HepG2 (cell line): ENCODE results near the gene RASIP1. TPM values are rescaled to one million over a fixed set of nuclear protein-coding genes. Genes with fewer than 3 reads are reported as not detected.
A peak's percentile ranks its signal among the peaks of the same experiment; 100 is the strongest.

Experiments
- AHDC1 ChIP-seq: sonication (generic); formaldehyde crosslinking; IDR thresholded peaks from 2 replicates; pipeline ENCODE4 v1.5.1; 2020; ENCODE audit warnings: mild to moderate bottlenecking, missing genetic modification reagents, borderline replicate concordance
- BCL6 ChIP-seq: IDR thresholded peaks from 2 replicates; pipeline ENCODE4 v1.6.1; 2016; ENCODE audit warnings: missing genetic modification reagents, missing compliant biosample characterization
- BHLHE40 ChIP-seq: IDR thresholded peaks from 2 replicates; pipeline ENCODE4 v1.6.1; 2011; ENCODE audit warnings: low read length, improper control_type of control experiment
- CREB1 ChIP-seq, 2 experiments: fragments of 450-650 bp in 1 of 2; IDR thresholded peaks; 2 replicates each; pipeline ENCODE4 v1.6.1; 2016 to 2017; ENCODE audit warnings: control low read depth in 1 of 2, mild to moderate bottlenecking in 1 of 2, missing compliant biosample characterization in 1 of 2, missing genetic modification characterization in 1 of 2
- ELF3 ChIP-seq: IDR thresholded peaks from 2 replicates; pipeline ENCODE4 v1.6.1; 2016; ENCODE audit warnings: missing genetic modification reagents, missing compliant biosample characterization
- EP300 ChIP-seq, 3 experiments: sonication (generic) in 1 of 3; formaldehyde crosslinking in 1 of 3; IDR thresholded peaks; 2 replicates each; pipeline versions ENCODE4 v1.5.1 to v1.6.1; 2011 to 2020; ENCODE audit warnings: low read depth in 2 of 3, low read length in 2 of 3, borderline replicate concordance in 1 of 3, improper control_type of control experiment in 1 of 3, mild to moderate bottlenecking in 1 of 3, missing genetic modification reagents in 1 of 3, moderate library complexity in 1 of 3
- GABPB1 ChIP-seq: IDR thresholded peaks from 2 replicates; pipeline ENCODE4 v1.6.1; 2016; ENCODE audit warnings: mild to moderate bottlenecking, missing genetic modification reagents, moderate library complexity, missing compliant biosample characterization
- HDAC6 ChIP-seq: fragments of 200-600 bp; sonication (generic); IDR thresholded peaks from 2 replicates; pipeline ENCODE4 v1.7.0; 2017; ENCODE audit warnings: mild to moderate bottlenecking, antibody characterized with exemption, low read length, low read depth
- KDM5A ChIP-seq: fragments of 200-600 bp; sonication (generic); IDR thresholded peaks from 2 replicates; pipeline ENCODE4 v1.7.0; 2018; ENCODE audit warnings: antibody characterized with exemption, mild to moderate bottlenecking, low read length, borderline replicate concordance
- NFIB ChIP-seq: sonication (generic); formaldehyde crosslinking; IDR thresholded peaks from 2 replicates; pipeline ENCODE4 v1.9.0; 2021; ENCODE audit warnings: missing genetic modification reagents, mild to moderate bottlenecking, borderline replicate concordance
- RCOR2 ChIP-seq: IDR thresholded peaks from 2 replicates; pipeline ENCODE4 v1.6.1; 2016; ENCODE audit warnings: missing biosample characterization, missing genetic modification reagents
- SATB2 ChIP-seq: sonication (generic); formaldehyde crosslinking; IDR thresholded peaks from 2 replicates; pipeline ENCODE4 v1.5.0; 2020; ENCODE audit warnings: missing genetic modification reagents
- SOX6 ChIP-seq, 2 experiments: fragments of 450-650 bp in 1 of 2; sonication (generic) in 1 of 2; formaldehyde crosslinking in 1 of 2; IDR thresholded peaks; 2 replicates each; pipeline versions ENCODE4 v1.4.0 to v1.6.1; 2017 to 2020; ENCODE audit warnings: antibody characterized with exemption in 1 of 2, mild to moderate bottlenecking in 1 of 2, missing genetic modification reagents in 1 of 2
- SP2 ChIP-seq: sonication (generic); formaldehyde crosslinking; IDR thresholded peaks from 2 replicates; pipeline ENCODE4 v1.5.1; 2020; ENCODE audit warnings: mild to moderate bottlenecking, missing genetic modification reagents
- SP4 ChIP-seq: sonication (generic); formaldehyde crosslinking; IDR thresholded peaks from 2 replicates; pipeline ENCODE4 v1.8.1; 2023; ENCODE audit warnings: mild to moderate bottlenecking, missing genetic modification reagents
- TEAD3 ChIP-seq: optimal IDR thresholded peaks from 2 replicates; pipeline ENCODE3; 2016; ENCODE audit warnings: borderline replicate concordance
- TP53 ChIP-seq: sonication (generic); formaldehyde crosslinking; conservative IDR thresholded peaks from 2 replicates; pipeline ENCODE4 v1.4.0; 2020; ENCODE audit warnings: missing genetic modification reagents
- ZNF101 ChIP-seq: sonication (generic); formaldehyde crosslinking; IDR thresholded peaks from 2 replicates; pipeline ENCODE4 v1.4.0; 2020; ENCODE audit warnings: mild to moderate bottlenecking, low read depth, missing genetic modification reagents, borderline replicate concordance
- ZNF160 ChIP-seq: sonication (generic); formaldehyde crosslinking; IDR thresholded peaks from 2 replicates; pipeline ENCODE4 v1.8.0; 2022; ENCODE audit warnings: mild to moderate bottlenecking, inconsistent platforms, missing genetic modification reagents
- ZNF253 ChIP-seq: sonication (generic); formaldehyde crosslinking; IDR thresholded peaks from 2 replicates; pipeline ENCODE4 v1.8.0; 2022; ENCODE audit warnings: mild to moderate bottlenecking, missing genetic modification reagents, borderline replicate concordance
- ZNF430 ChIP-seq: sonication (generic); formaldehyde crosslinking; IDR thresholded peaks from 2 replicates; pipeline ENCODE4 v1.9.0; 2021; ENCODE audit warnings: mild to moderate bottlenecking, missing genetic modification reagents
- ZNF562 ChIP-seq: sonication (generic); formaldehyde crosslinking; IDR thresholded peaks from 2 replicates; pipeline ENCODE4 v1.8.0; 2022; ENCODE audit warnings: missing genetic modification reagents, borderline replicate concordance
- ZNF678 ChIP-seq: sonication (generic); formaldehyde crosslinking; IDR thresholded peaks from 2 replicates; pipeline ENCODE4 v1.4.0; 2020; ENCODE audit warnings: mild to moderate bottlenecking, missing genetic modification reagents
- ZNF7 ChIP-seq: IDR thresholded peaks from 2 replicates; pipeline ENCODE4 v1.6.1; 2016; ENCODE audit warnings: missing biosample characterization, missing genetic modification reagents
- ZSCAN30 ChIP-seq: sonication (generic); formaldehyde crosslinking; IDR thresholded peaks from 2 replicates; pipeline ENCODE4 v1.5.0; 2020; ENCODE audit warnings: mild to moderate bottlenecking, missing genetic modification reagents
- polyA plus RNA-seq, 8 experiments: library from polyadenylated mRNA; depleted of rRNA in 3 of 8; stranded (reverse) in 7 of 8; unstranded in 1 of 8; fragments of >200 nt; fragmentation: Illumina TruSeq in 4 of 8; extraction: Trizol in 4 of 8; gene quantifications; 2 replicates each; pipeline versions ENCODE4 v1.2.1 to v1.2.3, GENCODE V29; 2011 to 2016; ENCODE audit warnings: low read depth in 4 of 8, missing spikeins in 1 of 8, mixed read lengths in 1 of 8; ENCODE audit not compliant: insufficient read depth in 1 of 8
- total RNA-seq, 5 experiments: library from RNA; depleted of rRNA; stranded (reverse); fragments of >200 nt; fragmentation: Illumina TruSeq; extraction: Trizol; gene quantifications; 2 replicates each; pipeline ENCODE4 v1.2.3, GENCODE V29; 2016; ENCODE audit warnings: low read depth in 1 of 5
- TF ChIP-seq, protein P1 (sequence below): sonication (generic); formaldehyde crosslinking; IDR thresholded peaks from 2 replicates; pipeline ENCODE4 v1.4.0; 2020; ENCODE audit warnings: missing genetic modification reagents

RASIP1 gene
- total and polyA plus RNA-seq, 2 of the 13 experiments (the other 11 are each of a cell fraction or from before 2014, with no cell fraction given): 0.44 to 0.58 TPM

DNA sequence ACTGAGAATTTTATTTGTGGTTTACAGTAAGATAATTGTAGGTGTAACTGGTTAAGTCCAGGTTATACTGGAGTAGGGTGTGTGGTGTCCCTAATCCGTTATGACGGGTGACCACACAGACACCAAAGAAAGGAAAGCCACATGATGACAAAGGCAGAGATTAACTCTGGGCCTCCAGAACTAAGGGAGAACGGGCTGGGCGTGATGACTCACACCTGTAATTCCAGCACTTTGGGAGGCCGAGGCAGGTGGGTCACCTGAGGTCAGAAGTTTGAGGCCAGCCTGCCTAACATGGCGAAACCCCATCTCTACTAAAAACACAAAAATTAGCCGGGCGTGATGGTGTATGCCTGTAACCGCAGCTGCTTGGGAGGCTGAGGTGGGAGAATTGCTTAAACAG, 54.8 kb downstream of the RASIP1 start (continued):
- TF ChIP-seq, protein P1, sequence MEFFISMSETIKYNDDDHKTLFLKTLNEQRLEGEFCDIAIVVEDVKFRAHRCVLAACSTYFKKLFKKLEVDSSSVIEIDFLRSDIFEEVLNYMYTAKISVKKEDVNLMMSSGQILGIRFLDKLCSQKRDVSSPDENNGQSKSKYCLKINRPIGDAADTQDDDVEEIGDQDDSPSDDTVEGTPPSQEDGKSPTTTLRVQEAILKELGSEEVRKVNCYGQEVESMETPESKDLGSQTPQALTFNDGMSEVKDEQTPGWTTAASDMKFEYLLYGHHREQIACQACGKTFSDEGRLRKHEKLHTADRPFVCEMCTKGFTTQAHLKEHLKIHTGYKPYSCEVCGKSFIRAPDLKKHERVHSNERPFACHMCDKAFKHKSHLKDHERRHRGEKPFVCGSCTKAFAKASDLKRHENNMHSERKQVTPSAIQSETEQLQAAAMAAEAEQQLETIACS (CRISPR knock-in tag): no peak
- no peak for TF ChIP-seq SP2
- TF ChIP-seq ZNF7 (CRISPR knock-in tag): no peak
- TF ChIP-seq CREB1 (IDR thresholded peaks at IDR 0.05): peak; percentile 55; the same call in 1 of the 2 replicates
- TF ChIP-seq CREB1 (CRISPR knock-in tag; IDR thresholded peaks at IDR 0.05): no peak
- TF ChIP-seq ZNF562 (CRISPR knock-in tag): no peak
- TF ChIP-seq EP300 (IDR thresholded peaks at IDR 0.05; ENCODE audit: low read depth in 2 of 2, low read length in 2 of 2): no peak
- TF ChIP-seq EP300 (CRISPR knock-in tag; IDR thresholded peaks at IDR 0.05; ENCODE audit: borderline replicate concordance): no peak
- no peak for TF ChIP-seq SATB2 (CRISPR knock-in tag)
- no peak for TF ChIP-seq SP4 (CRISPR knock-in tag)
- no peak for TF ChIP-seq RCOR2 (CRISPR knock-in tag)
- TF ChIP-seq BHLHE40: peak; percentile 10; the same call in 1 of the 2 replicates
- 0 out of 2 replicates have a peak, but pooled peaks have one; percentile 21 for TF ChIP-seq AHDC1 (CRISPR knock-in tag)
- no peak for TF ChIP-seq ZSCAN30 (CRISPR knock-in tag)
- TF ChIP-seq GABPB1: no peak
- no peak for TF ChIP-seq ZNF253
- no peak for TF ChIP-seq SOX6 (IDR thresholded peaks at IDR 0.05)
- peak; percentile 73 for TF ChIP-seq SOX6 (CRISPR knock-in tag; IDR thresholded peaks at IDR 0.05)
- TF ChIP-seq ZNF160: no peak
- TF ChIP-seq ZNF678 (CRISPR knock-in tag): no peak
- TF ChIP-seq BCL6 (CRISPR knock-in tag): no peak
- no peak for TF ChIP-seq ZNF430 (CRISPR knock-in tag)
- no peak for TF ChIP-seq ELF3 (CRISPR knock-in tag)
- TF ChIP-seq NFIB: no peak
- TF ChIP-seq KDM5A: no peak
- TF ChIP-seq HDAC6: no peak
- TF ChIP-seq TP53 (CRISPR knock-in tag): no peak
- no peak for TF ChIP-seq ZNF101
- peak; percentile 15 for TF ChIP-seq TEAD3
